ENCODE measurements around the gene GPC5. TPM values are rescaled to one million over a fixed set of nuclear protein-coding genes. Genes with fewer than 3 reads are reported as not detected.

Gene GPC5
- total RNA-seq, 3 donors from 2014 or later, result 0.51 to 1.2 TPM; not detected in 1

- no peaks in the 10 kb centered on the region for H3K36me3 ChIP-seq (ENCODE audit: low read depth)
- DNase-seq (no peak), ATAC-seq (no peak)
- no peak for TF ChIP-seq CTCF (IDR thresholded peaks at IDR 0.05)
- H3K9me3 ChIP-seq, result no peaks in the 10 kb centered on the region
- H3K4me1 ChIP-seq (ENCODE audit: low read depth), result no peaks in the 10 kb centered on the region
- intact Hi-C loops (cut with DNase I, micrococcal nuclease), result no loop called here
- H3K4me3 ChIP-seq, result no peak overlapping the region
These were observed 640.5 kb downstream of the GPC5 start for GRCh38 chr13:92038905-92039304.

- no peaks in the 10 kb centered on the region for H3K36me3 ChIP-seq (ENCODE audit: low read depth)
- no peak for ATAC-seq
These were observed 644.1 kb downstream of the GPC5 start for GRCh38 chr13:92042522-92042921.

GRCh38 chr13:92044351-92044750 lies 645.9 kb downstream of the GPC5 start:
- no peak for ATAC-seq
- no peak for DNase-seq
- intact Hi-C loops (cut with DNase I, micrococcal nuclease), result no loop called here

More at GRCh38 chr13:92042522-92042921, 644.1 kb downstream of the GPC5 start:
- no peak for DNase-seq
- no peak for TF ChIP-seq CTCF (IDR thresholded peaks at IDR 0.05)
- Histone ChIP-seq H3K4me1 (ENCODE audit: low read depth) (no peaks in the 10 kb centered on the region), H3K4me3 (no peak overlapping the region), H3K9me3 (no peaks in the 10 kb centered on the region)
- intact Hi-C loops (cut with DNase I, micrococcal nuclease), result no loop called here

GRCh38 chr13:92054389-92054788 lies 656.0 kb downstream of the GPC5 start:
- ATAC-seq, result peak; percentile 54
- TF ChIP-seq CTCF (IDR thresholded peaks at IDR 0.05), result no peak
- Histone ChIP-seq H3K9me3 (no peaks in the 10 kb centered on the region), H3K4me1 (ENCODE audit: low read depth) (no peaks in the 10 kb centered on the region), H3K36me3 (ENCODE audit: low read depth) (no peaks in the 10 kb centered on the region), H3K4me3 (no peak overlapping the region)
- intact Hi-C loops (cut with DNase I, micrococcal nuclease), result no loop called here
- DNase-seq, result peak in 1 of 3 donors; percentile 17

More at GRCh38 chr13:92044351-92044750, 645.9 kb downstream of the GPC5 start:
- no peak for TF ChIP-seq CTCF (IDR thresholded peaks at IDR 0.05)
- no peaks in the 10 kb centered on the region for H3K36me3 ChIP-seq (ENCODE audit: low read depth)
- H3K4me1 ChIP-seq (ENCODE audit: low read depth), result no peaks in the 10 kb centered on the region
- no peak overlapping the region for H3K4me3 ChIP-seq
- no peaks in the 10 kb centered on the region for H3K9me3 ChIP-seq

- DNase-seq, result peak in 1 of 3 donors; percentile 41
- Histone ChIP-seq H3K36me3 (ENCODE audit: low read depth) (no peaks in the 10 kb centered on the region), H3K4me1 (ENCODE audit: low read depth) (no peaks in the 10 kb centered on the region), H3K9me3 (no peaks in the 10 kb centered on the region), H3K4me3 (no peak overlapping the region)
- no peak for TF ChIP-seq CTCF (IDR thresholded peaks at IDR 0.05)
- peak; percentile 25 for ATAC-seq
- intact Hi-C loops (cut with DNase I, micrococcal nuclease), result no loop called here
These were observed 676.2 kb downstream of the GPC5 start for GRCh38 chr13:92074658-92075057.

- Histone ChIP-seq H3K4me1 (ENCODE audit: low read depth) (no peaks in the 10 kb centered on the region), H3K9me3 (no peaks in the 10 kb centered on the region), H3K4me3 (no peak overlapping the region), H3K36me3 (ENCODE audit: low read depth) (no peaks in the 10 kb centered on the region)
- intact Hi-C loops (cut with DNase I, micrococcal nuclease), result no loop called here
- no peak for TF ChIP-seq CTCF (IDR thresholded peaks at IDR 0.05)
- ATAC-seq, result no peak
- DNase-seq, result no peak
These were observed 699.0 kb downstream of the GPC5 start for GRCh38 chr13:92097337-92097903.

All from mucosa of descending colon (tissue), 3 donors.